Parietal lobe (tissue), 1 donor: ENCODE measurements around the gene FAM217A. TPM values are rescaled to one million over a fixed set of nuclear protein-coding genes. Genes with fewer than 3 reads are reported as not detected.

Experiments used
- total RNA-seq: library from RNA; depleted of rRNA; stranded (reverse); fragments of >200 nt; gene quantifications from one replicate; pipeline ENCODE4 v1.2.3, GENCODE V29; 2014

FAM217A gene
- total RNA-seq: not detected

GRCh38 chr6:4078691-4079471 is at the start of gene FAM217A:
TSS of gene FAM217A (minus strand) at chr6:4079137. CDS start at chr6:4077414, 1,723 bp downstream.

Other genes starting within 250 kb of the FAM217A start
- gene FAM50B, start 229.8 kb downstream of the FAM217A start, total RNA-seq: 17.2 TPM
- gene ECI2, start 56.4 kb upstream of the FAM217A start, total RNA-seq: 25.4 TPM